HL-60 (cell line): ENCODE data around the gene LSMEM2.
A peak's percentile ranks its signal among the peaks of the same experiment; 100 is the strongest.

Source experiments
- POLR2AphosphoS5 ChIP-seq: IDR thresholded peaks from 2 replicates; pipeline ENCODE4 v1.6.1; 2012; ENCODE audit warnings: low read depth
- REST ChIP-seq: IDR thresholded peaks from 2 replicates; pipeline ENCODE4 v1.6.1; 2012; ENCODE audit warnings: low read depth; ENCODE audit not compliant: insufficient replicate concordance
- TF ChIP-seq, protein P1 (sequence below): IDR thresholded peaks from one replicate; pipeline ENCODE4 v1.5.1; 2011; ENCODE audit warnings: low read length, control low read depth, inconsistent platforms; ENCODE audit not compliant: insufficient read depth

- TF ChIP-seq, protein P1, sequence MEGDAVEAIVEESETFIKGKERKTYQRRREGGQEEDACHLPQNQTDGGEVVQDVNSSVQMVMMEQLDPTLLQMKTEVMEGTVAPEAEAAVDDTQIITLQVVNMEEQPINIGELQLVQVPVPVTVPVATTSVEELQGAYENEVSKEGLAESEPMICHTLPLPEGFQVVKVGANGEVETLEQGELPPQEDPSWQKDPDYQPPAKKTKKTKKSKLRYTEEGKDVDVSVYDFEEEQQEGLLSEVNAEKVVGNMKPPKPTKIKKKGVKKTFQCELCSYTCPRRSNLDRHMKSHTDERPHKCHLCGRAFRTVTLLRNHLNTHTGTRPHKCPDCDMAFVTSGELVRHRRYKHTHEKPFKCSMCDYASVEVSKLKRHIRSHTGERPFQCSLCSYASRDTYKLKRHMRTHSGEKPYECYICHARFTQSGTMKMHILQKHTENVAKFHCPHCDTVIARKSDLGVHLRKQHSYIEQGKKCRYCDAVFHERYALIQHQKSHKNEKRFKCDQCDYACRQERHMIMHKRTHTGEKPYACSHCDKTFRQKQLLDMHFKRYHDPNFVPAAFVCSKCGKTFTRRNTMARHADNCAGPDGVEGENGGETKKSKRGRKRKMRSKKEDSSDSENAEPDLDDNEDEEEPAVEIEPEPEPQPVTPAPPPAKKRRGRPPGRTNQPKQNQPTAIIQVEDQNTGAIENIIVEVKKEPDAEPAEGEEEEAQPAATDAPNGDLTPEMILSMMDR, result peak; percentile 71
- TF ChIP-seq REST (no peak), POLR2AphosphoS5 (peak; percentile 44)
These were observed 32.9 kb upstream of the LSMEM2 start for GRCh38 chr3:50245831-50246516.
